HG03432 (cell line): ENCODE results near the gene GYG2.
"Not testable (repeated sequence)": the region's sequence is repeated elsewhere in the genome, so short reads cannot be mapped to it uniquely, and the experiment has no call there.

Experiments
- ATAC-seq: cut with Tn5 transposase; IDR thresholded peaks from one replicate; pipeline ENCODE4 v1.9.1; 2021; ENCODE audit warnings: mild to moderate bottlenecking, moderate library complexity; ENCODE audit not compliant: unreplicated experiment

The GYG2 gene

GRCh38 chrX:2828344-2828958 is at the start of gene GYG2:
GYG2 (plus strand) TSS chrX:2828930; CDS start chrX:2830189, 1,259 bp downstream.
- ATAC-seq, result no peak

- ATAC-seq, result peak; percentile 69
Measured at GRCh38 chrX:2780472-2781225, 48.1 kb upstream of the GYG2 start.

GRCh38 chrX:2781226-2781571 is 47.5 kb upstream of the GYG2 start:
- no peak for ATAC-seq

GRCh38 chrX:2781698-2782097 is 47.0 kb upstream of the GYG2 start:
- peak; percentile 70 for ATAC-seq

GRCh38 chrX:2782171-2782570 is 46.6 kb upstream of the GYG2 start:
- peak; percentile 13 for ATAC-seq

GRCh38 chrX:2782778-2783177 is 46.0 kb upstream of the GYG2 start:
- no peak for ATAC-seq

- no peak for ATAC-seq
Measured at GRCh38 chrX:2784026-2784425, 44.7 kb upstream of the GYG2 start.

GRCh38 chrX:2785538-2785937 is 43.2 kb upstream of the GYG2 start:
- no peak for ATAC-seq

- no peak for ATAC-seq
Measured at GRCh38 chrX:2788980-2789379, 39.8 kb upstream of the GYG2 start.

GRCh38 chrX:2789569-2789968 is 39.2 kb upstream of the GYG2 start:
- ATAC-seq, result no peak

GRCh38 chrX:2793752-2794151 is 35.0 kb upstream of the GYG2 start:
- ATAC-seq, result no peak

- ATAC-seq, result no peak
Measured at GRCh38 chrX:2794336-2794735, 34.4 kb upstream of the GYG2 start.

GRCh38 chrX:2796808-2797207 is 31.9 kb upstream of the GYG2 start:
- not testable (repeated sequence) for ATAC-seq

GRCh38 chrX:2799369-2799768 is 29.4 kb upstream of the GYG2 start:
- ATAC-seq, result no peak

- not testable (repeated sequence) for ATAC-seq
Measured at GRCh38 chrX:2799980-2800379, 28.8 kb upstream of the GYG2 start.

GRCh38 chrX:2801223-2801622 is 27.5 kb upstream of the GYG2 start:
- no peak for ATAC-seq

- ATAC-seq, result not testable (repeated sequence)
Measured at GRCh38 chrX:2802376-2803090, 26.2 kb upstream of the GYG2 start.

- ATAC-seq, result not testable (repeated sequence)
Measured at GRCh38 chrX:2803486-2803885, 25.2 kb upstream of the GYG2 start.

GRCh38 chrX:2804106-2804843 is 24.5 kb upstream of the GYG2 start:
- not testable (repeated sequence) for ATAC-seq

GRCh38 chrX:2804858-2805257 is 23.9 kb upstream of the GYG2 start:
- not testable (repeated sequence) for ATAC-seq

- no peak for ATAC-seq
Measured at GRCh38 chrX:2811271-2811670, 17.5 kb upstream of the GYG2 start.
